ENCODE measurements around the gene DPP6.

DNA sequence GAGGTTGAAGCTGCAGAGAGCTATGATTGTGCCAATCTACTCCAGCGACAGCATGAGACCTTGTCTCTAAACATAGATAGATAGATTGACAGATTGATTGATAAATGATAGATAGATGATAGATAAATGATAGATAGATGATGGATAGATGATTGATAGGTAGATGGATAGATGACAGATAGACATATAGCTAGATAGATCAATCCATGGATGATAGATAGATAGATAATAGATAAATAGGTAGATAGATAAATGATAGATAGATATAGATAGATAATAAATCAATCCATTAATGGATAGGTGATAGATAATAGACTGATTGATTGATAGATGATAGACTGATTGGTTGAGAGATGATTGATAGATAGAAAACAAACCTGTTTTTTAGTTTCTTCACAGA lies 601.1 kb downstream of the DPP6 start:
- TF ChIP-seq, protein P1, sequence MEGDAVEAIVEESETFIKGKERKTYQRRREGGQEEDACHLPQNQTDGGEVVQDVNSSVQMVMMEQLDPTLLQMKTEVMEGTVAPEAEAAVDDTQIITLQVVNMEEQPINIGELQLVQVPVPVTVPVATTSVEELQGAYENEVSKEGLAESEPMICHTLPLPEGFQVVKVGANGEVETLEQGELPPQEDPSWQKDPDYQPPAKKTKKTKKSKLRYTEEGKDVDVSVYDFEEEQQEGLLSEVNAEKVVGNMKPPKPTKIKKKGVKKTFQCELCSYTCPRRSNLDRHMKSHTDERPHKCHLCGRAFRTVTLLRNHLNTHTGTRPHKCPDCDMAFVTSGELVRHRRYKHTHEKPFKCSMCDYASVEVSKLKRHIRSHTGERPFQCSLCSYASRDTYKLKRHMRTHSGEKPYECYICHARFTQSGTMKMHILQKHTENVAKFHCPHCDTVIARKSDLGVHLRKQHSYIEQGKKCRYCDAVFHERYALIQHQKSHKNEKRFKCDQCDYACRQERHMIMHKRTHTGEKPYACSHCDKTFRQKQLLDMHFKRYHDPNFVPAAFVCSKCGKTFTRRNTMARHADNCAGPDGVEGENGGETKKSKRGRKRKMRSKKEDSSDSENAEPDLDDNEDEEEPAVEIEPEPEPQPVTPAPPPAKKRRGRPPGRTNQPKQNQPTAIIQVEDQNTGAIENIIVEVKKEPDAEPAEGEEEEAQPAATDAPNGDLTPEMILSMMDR (IDR thresholded peaks at IDR 0.05), result no peak
- no peak for TF ChIP-seq POLR2A (IDR thresholded peaks at IDR 0.05)
